Duodenal mucosa (tissue), 2 donors: ENCODE measurements around the gene SYDE2.

Experiments
- H3K27ac ChIP-seq: one replicate; pipeline ENCODE4 v1.7.0; 2013; ENCODE audit warnings: low read depth, low read length
- H3K27me3 ChIP-seq, 2 donors: one replicate each; pipeline ENCODE4 v1.7.0; 2013; ENCODE audit warnings: low read length in 2 of 2, control low read depth in 1 of 2; ENCODE audit not compliant: insufficient read depth in 2 of 2, control insufficient read depth in 1 of 2
- H3K36me3 ChIP-seq, 2 donors: one replicate each; pipeline ENCODE4 v1.7.0; 2013; ENCODE audit warnings: low read length in 2 of 2, control low read depth in 1 of 2; ENCODE audit not compliant: insufficient read depth in 2 of 2, control insufficient read depth in 1 of 2
- H3K4me1 ChIP-seq, 2 donors: one replicate each; pipeline ENCODE4 v1.7.0; 2013; ENCODE audit warnings: low read length in 2 of 2, control low read depth in 1 of 2; ENCODE audit not compliant: insufficient read depth in 2 of 2, control insufficient read depth in 1 of 2
- H3K4me3 ChIP-seq, 2 donors: one replicate each; pipeline ENCODE4 v1.7.0; 2013; ENCODE audit warnings: low read length in 2 of 2, low read depth in 1 of 2
- H3K9ac ChIP-seq, 2 donors: one replicate each; pipeline ENCODE4 v1.7.0; 2013; ENCODE audit warnings: low read length in 2 of 2, low read depth in 1 of 2
- H3K9me3 ChIP-seq, 2 donors: one replicate each; pipeline ENCODE4 v1.7.0; 2013; ENCODE audit warnings: low read length in 2 of 2, control low read depth in 1 of 2; ENCODE audit not compliant: control insufficient read depth in 1 of 2

The SYDE2 gene

DNA sequence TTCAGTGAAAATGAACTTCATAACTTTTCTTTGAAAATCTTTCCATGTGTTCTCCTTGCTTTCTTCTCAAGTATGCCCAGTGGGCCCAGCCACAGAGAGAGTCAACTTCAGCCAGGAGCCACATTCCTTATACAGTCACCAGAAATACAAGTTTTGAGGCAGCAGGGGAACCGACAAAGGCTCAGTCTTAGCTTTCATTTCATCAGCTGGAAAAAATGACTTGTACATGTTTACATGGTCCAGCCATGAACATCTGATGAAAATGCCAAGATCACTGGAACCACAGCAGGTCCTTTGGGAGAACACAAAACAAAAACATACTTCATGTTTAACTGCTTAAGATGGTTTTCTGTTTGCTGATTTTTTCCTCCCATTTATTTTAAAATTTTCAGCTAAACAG lies 72.5 kb downstream of the SYDE2 start:
- H3K27me3 ChIP-seq = no peaks in the 10 kb centered on the region
- H3K27ac ChIP-seq = no peak overlapping the region

GRCh38 chr1:85125891-85126290 lies 74.9 kb downstream of the SYDE2 start:
- H3K4me1 ChIP-seq = peaks cover 0 to 5% of the 10 kb centered on the region in 2 donors
- no peaks in the 10 kb centered on the region for H3K9me3 ChIP-seq
- H3K36me3 ChIP-seq = no peaks in the 10 kb centered on the region
- no peak overlapping the region for H3K27ac ChIP-seq
- H3K4me3 ChIP-seq = no peak overlapping the region
- no peaks in the 10 kb centered on the region for H3K27me3 ChIP-seq
- no peak overlapping the region for H3K9ac ChIP-seq

More for the DNA sequence above, 72.5 kb downstream of the SYDE2 start:
- peaks cover 0 to 5% of the 10 kb centered on the region in 2 donors for H3K4me1 ChIP-seq
- H3K9ac ChIP-seq = no peak overlapping the region
- H3K36me3 ChIP-seq = no peaks in the 10 kb centered on the region
- no peaks in the 10 kb centered on the region for H3K9me3 ChIP-seq
- H3K4me3 ChIP-seq = no peak overlapping the region

DNA sequence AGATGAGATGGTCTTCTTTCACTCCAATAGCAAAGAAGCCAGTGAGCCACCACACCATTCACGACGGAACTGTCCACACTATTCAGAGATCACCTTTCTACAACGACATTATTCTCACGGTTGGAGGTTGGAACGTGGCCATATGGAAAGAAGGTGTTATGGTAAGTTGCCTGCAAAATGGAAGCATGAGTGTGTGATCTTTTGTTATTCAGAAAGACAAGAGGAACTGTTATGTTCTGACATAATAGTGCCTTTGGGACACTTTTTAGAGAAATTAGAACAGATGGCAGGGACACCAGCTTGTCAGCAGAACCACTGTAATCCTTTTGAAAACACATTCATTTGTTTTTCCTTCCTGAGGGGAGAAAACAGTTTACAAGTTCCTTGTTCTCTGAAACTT lies 76.7 kb downstream of the SYDE2 start:
- Histone ChIP-seq H3K9ac (no peak overlapping the region), H3K27me3 (no peaks in the 10 kb centered on the region), H3K4me3 (no peak overlapping the region), H3K36me3 (no peaks in the 10 kb centered on the region), H3K9me3 (no peaks in the 10 kb centered on the region), H3K27ac (no peak overlapping the region), H3K4me1 (peaks cover 0 to 5% of the 10 kb centered on the region in 2 donors)

DNA sequence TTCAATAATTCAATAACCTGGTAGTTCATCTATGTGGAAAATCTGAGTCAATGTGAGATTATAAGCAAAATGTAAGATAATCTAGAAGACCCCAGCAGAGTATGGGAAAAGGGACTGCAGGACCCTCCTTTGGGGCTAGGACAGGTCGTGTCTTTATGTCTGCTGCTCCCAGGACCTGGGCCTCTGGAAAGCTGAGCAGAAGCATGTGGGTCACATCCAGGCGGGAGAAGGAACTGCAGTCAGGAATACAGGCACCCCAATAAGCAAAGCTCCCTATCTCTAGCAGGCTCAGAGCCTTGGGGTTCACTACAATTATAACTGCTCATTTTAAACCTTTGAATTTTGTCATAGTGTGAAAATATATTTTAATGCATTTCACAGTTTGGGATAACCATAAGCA lies 78.6 kb downstream of the SYDE2 start:
- H3K9me3 ChIP-seq = no peaks in the 10 kb centered on the region
- peaks cover 0 to 5% of the 10 kb centered on the region in 2 donors for H3K4me1 ChIP-seq
- H3K4me3 ChIP-seq = no peak overlapping the region
- no peaks in the 10 kb centered on the region for H3K36me3 ChIP-seq
- H3K27me3 ChIP-seq = no peaks in the 10 kb centered on the region
- H3K9ac ChIP-seq = no peak overlapping the region
- no peak overlapping the region for H3K27ac ChIP-seq

GRCh38 chr1:85121744-85122143 lies 79.1 kb downstream of the SYDE2 start:
- Histone ChIP-seq H3K9ac (no peak overlapping the region), H3K27ac (no peak overlapping the region), H3K36me3 (no peaks in the 10 kb centered on the region), H3K4me3 (no peak overlapping the region), H3K9me3 (no peaks in the 10 kb centered on the region), H3K27me3 (no peaks in the 10 kb centered on the region), H3K4me1 (peaks cover 0 to 5% of the 10 kb centered on the region in 2 donors)

GRCh38 chr1:85118751-85119150 lies 82.1 kb downstream of the SYDE2 start:
- Histone ChIP-seq H3K9me3 (no peaks in the 10 kb centered on the region), H3K4me1 (peaks cover 0 to 3% of the 10 kb centered on the region in 2 donors), H3K36me3 (no peaks in the 10 kb centered on the region), H3K4me3 (no peak overlapping the region), H3K27me3 (no peaks in the 10 kb centered on the region), H3K9ac (no peak overlapping the region), H3K27ac (no peak overlapping the region)

DNA sequence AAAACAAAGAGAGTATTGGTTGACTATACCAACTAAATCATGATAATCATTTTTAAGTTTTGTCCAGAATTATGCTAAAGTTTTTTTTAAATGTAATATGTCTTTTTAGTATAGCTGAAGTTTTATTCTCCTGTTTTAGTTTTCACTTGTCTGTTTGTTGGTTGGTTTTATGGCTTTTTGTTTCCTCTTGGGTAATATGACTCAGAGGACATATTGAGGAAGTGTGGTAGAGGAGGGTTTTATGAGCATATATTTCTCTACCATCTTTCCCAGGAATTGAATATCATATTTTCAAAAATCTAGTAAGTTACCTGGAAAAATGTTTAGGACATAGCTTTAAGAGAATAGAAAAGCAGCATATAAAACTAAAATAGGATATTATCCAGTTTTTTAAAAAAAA lies 84.0 kb downstream of the SYDE2 start:
- Histone ChIP-seq H3K27ac (no peak overlapping the region), H3K9ac (no peak overlapping the region), H3K27me3 (no peaks in the 10 kb centered on the region), H3K9me3 (no peaks in the 10 kb centered on the region), H3K4me1 (peaks cover 0 to 3% of the 10 kb centered on the region in 2 donors), H3K4me3 (no peak overlapping the region), H3K36me3 (no peaks in the 10 kb centered on the region)

GRCh38 chr1:85115933-85116332 lies 84.9 kb downstream of the SYDE2 start:
- Histone ChIP-seq H3K9me3 (no peaks in the 10 kb centered on the region), H3K36me3 (no peaks in the 10 kb centered on the region), H3K27me3 (no peaks in the 10 kb centered on the region), H3K27ac (no peak overlapping the region), H3K4me1 (peaks cover 0 to 3% of the 10 kb centered on the region in 2 donors), H3K4me3 (no peak overlapping the region), H3K9ac (no peak overlapping the region)

DNA sequence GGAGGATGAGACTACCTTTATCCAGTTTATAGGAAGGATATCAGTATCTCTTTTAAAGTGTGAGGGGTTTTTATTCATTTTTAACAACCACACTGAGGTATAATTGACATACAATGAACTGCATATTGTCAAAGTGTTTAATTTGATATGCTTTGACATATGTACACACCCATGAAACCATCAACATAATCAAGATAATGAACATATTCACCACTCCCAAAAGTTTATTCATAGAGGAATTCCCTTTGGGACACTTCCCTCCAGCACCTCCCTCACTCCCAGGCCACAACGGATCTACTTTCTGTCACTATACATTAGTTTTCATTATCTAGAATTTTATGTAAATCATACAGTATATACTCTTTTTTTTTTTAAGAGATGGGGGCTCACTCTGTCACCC lies 89.1 kb downstream of the SYDE2 start:
- Histone ChIP-seq H3K27ac (no peak overlapping the region), H3K4me3 (no peak overlapping the region), H3K4me1 (peaks cover 0 to 3% of the 10 kb centered on the region in 2 donors), H3K36me3 (no peaks in the 10 kb centered on the region), H3K27me3 (no peaks in the 10 kb centered on the region), H3K9ac (no peak overlapping the region), H3K9me3 (no peaks in the 10 kb centered on the region)

GRCh38 chr1:85109475-85109874 lies 91.3 kb downstream of the SYDE2 start:
- no peaks in the 10 kb centered on the region for H3K36me3 ChIP-seq
- H3K27ac ChIP-seq = no peak overlapping the region
- no peaks in the 10 kb centered on the region for H3K9me3 ChIP-seq
- H3K9ac ChIP-seq = no peak overlapping the region
- no peaks in the 10 kb centered on the region for H3K27me3 ChIP-seq
- no peaks in the 10 kb centered on the region for H3K4me1 ChIP-seq
- H3K4me3 ChIP-seq = no peak overlapping the region
